ENCODE measurements around the gene PEX6. TPM values are rescaled to one million over a fixed set of nuclear protein-coding genes. Genes with fewer than 3 reads are reported as not detected.

PEX6 gene
- total RNA-seq, 4 donors from 2014 or later: 17.2 to 50.0 (median 33.2) TPM

- WGBS, 2 donors (ENCODE audit: low coverage in 1 of 2): 79% methylated on average over 7 of the region's 7 CpGs; no CpG with 5 or more reads in 1 of the 2 donors
- H3K4me3 ChIP-seq: no peak overlapping the region
- no peak for DNase-seq
- H3K27me3 ChIP-seq: no peaks in the 10 kb centered on the region
- no peak overlapping the region for H3K27ac ChIP-seq
- intact Hi-C loops (cut with DNase I; ENCODE audit: low total_unique reads): no loop called here
- peaks cover 10 to 29% (median 12%) of the 10 kb centered on the region in 4 donors for H3K4me1 ChIP-seq
- H3K9me3 ChIP-seq: no peaks in the 10 kb centered on the region
- TF ChIP-seq POLR2AphosphoS5 (IDR thresholded peaks at IDR 0.05): no peak
- no peak for TF ChIP-seq POLR2A (IDR thresholded peaks at IDR 0.05)
- no peak for TF ChIP-seq EP300 (IDR thresholded peaks at IDR 0.05; ENCODE audit: low read depth)
- TF ChIP-seq, protein P1, sequence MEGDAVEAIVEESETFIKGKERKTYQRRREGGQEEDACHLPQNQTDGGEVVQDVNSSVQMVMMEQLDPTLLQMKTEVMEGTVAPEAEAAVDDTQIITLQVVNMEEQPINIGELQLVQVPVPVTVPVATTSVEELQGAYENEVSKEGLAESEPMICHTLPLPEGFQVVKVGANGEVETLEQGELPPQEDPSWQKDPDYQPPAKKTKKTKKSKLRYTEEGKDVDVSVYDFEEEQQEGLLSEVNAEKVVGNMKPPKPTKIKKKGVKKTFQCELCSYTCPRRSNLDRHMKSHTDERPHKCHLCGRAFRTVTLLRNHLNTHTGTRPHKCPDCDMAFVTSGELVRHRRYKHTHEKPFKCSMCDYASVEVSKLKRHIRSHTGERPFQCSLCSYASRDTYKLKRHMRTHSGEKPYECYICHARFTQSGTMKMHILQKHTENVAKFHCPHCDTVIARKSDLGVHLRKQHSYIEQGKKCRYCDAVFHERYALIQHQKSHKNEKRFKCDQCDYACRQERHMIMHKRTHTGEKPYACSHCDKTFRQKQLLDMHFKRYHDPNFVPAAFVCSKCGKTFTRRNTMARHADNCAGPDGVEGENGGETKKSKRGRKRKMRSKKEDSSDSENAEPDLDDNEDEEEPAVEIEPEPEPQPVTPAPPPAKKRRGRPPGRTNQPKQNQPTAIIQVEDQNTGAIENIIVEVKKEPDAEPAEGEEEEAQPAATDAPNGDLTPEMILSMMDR (IDR thresholded peaks at IDR 0.05): no peak
- H3K36me3 ChIP-seq: peaks cover 0 to 30% (median 9%) of the 10 kb centered on the region in 4 donors
- in situ Hi-C loops (cut with MboI; ENCODE audit: low pct_ligation_motif_present in 1 of 4, low pct_unique_long_range_greater_than_20kb in 1 of 4, low sequenced_read_pairs in 3 of 4): no loop called here
Measured at GRCh38 chr6:42935322-42935721, 43.7 kb downstream of the PEX6 start.

GRCh38 chr6:42933205-42933604, 45.8 kb downstream of the PEX6 start:
- H3K36me3 ChIP-seq: peaks cover 0 to 30% (median 9%) of the 10 kb centered on the region in 4 donors
- TF ChIP-seq POLR2AphosphoS5 (IDR thresholded peaks at IDR 0.05) (no peak), POLR2A (IDR thresholded peaks at IDR 0.05) (no peak), EP300 (IDR thresholded peaks at IDR 0.05; ENCODE audit: low read depth) (no peak)
- TF ChIP-seq, protein P1 (IDR thresholded peaks at IDR 0.05): no peak
- H3K9me3 ChIP-seq: no peaks in the 10 kb centered on the region
- in situ Hi-C loops (cut with MboI; ENCODE audit: low pct_ligation_motif_present in 1 of 4, low pct_unique_long_range_greater_than_20kb in 1 of 4, low sequenced_read_pairs in 3 of 4) (no loop called here), intact Hi-C loops (cut with DNase I; ENCODE audit: low total_unique reads) (no loop called here)
- H3K27me3 ChIP-seq: no peaks in the 10 kb centered on the region
- 53 to 86% methylated on average over 1 to 3 of the region's 3 CpGs for WGBS, 2 donors (ENCODE audit: low coverage in 1 of 2)
- H3K4me1 ChIP-seq: peaks cover 16 to 41% (median 22%) of the 10 kb centered on the region in 4 donors
- no peak overlapping the region for H3K4me3 ChIP-seq
- H3K27ac ChIP-seq: no peak overlapping the region
- DNase-seq: no peak

- Histone ChIP-seq H3K9me3 (no peaks in the 10 kb centered on the region), H3K27ac (no peak overlapping the region), H3K4me1 (peaks cover 16 to 45% (median 22%) of the 10 kb centered on the region in 4 donors), H3K36me3 (peaks cover 0 to 26% (median 5%) of the 10 kb centered on the region in 4 donors), H3K27me3 (no peaks in the 10 kb centered on the region), H3K4me3 (no peak overlapping the region)
- intact Hi-C loops (cut with DNase I; ENCODE audit: low total_unique reads) (no loop called here), in situ Hi-C loops (cut with MboI; ENCODE audit: low pct_ligation_motif_present in 1 of 4, low pct_unique_long_range_greater_than_20kb in 1 of 4, low sequenced_read_pairs in 3 of 4) (no loop called here)
- no peak for DNase-seq
- TF ChIP-seq EP300 (IDR thresholded peaks at IDR 0.05; ENCODE audit: low read depth): no peak
- TF ChIP-seq POLR2A (IDR thresholded peaks at IDR 0.05): no peak
- TF ChIP-seq, protein P1 (IDR thresholded peaks at IDR 0.05): no peak
- TF ChIP-seq POLR2AphosphoS5 (IDR thresholded peaks at IDR 0.05): no peak
- 75 to 86% methylated on average over 2 to 3 of the region's 3 CpGs for WGBS, 2 donors (ENCODE audit: low coverage in 1 of 2)
Measured at GRCh38 chr6:42932412-42932811, 46.6 kb downstream of the PEX6 start.

DNA sequence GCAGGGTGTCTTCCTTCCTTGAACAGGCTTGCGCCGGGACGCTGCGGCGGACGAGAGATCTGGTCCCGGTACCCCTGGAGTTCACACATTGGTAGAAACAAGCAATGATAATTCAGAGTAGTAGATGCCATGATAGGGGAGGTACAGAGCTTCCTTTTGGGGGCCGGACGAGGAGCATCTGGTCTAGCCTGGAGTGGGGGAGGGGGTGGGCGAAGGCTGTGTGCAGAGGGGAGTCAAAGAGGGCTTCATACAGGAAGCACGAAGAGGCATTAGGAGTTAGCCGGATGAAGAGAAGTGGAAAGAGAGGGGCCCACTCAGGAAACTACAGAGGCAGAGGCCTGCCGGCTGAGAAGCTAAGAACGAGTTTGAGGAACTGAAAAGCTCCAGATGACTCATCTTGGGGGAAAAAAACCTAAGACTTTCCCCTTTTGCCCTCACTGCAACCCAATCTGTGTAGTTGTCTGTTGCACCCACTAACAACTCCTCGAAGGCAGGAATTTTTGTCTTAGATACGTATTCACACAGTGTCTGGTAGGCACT, 49.1 kb downstream of the PEX6 start:
- 0 to 1% methylated on average over 14 to 16 of the region's 16 CpGs for WGBS, 2 donors (ENCODE audit: low coverage in 1 of 2)
- peaks cover 0 to 8% (median 0%) of the 10 kb centered on the region in 4 donors for H3K36me3 ChIP-seq

More for the DNA sequence above, 49.1 kb downstream of the PEX6 start:
- H3K9me3 ChIP-seq: no peaks in the 10 kb centered on the region
- peak overlapping the region; percentile 53 to 69 (median 63) for H3K4me3 ChIP-seq
- peaks cover 16 to 45% (median 22%) of the 10 kb centered on the region in 4 donors for H3K4me1 ChIP-seq
- TF ChIP-seq POLR2AphosphoS5 (IDR thresholded peaks at IDR 0.05) (peak in 1 of 3 donors; percentile 23), EP300 (IDR thresholded peaks at IDR 0.05; ENCODE audit: low read depth) (no peak), POLR2A (IDR thresholded peaks at IDR 0.05) (no peak)
- TF ChIP-seq, protein P1 (IDR thresholded peaks at IDR 0.05): no peak
- intact Hi-C loops (cut with DNase I; ENCODE audit: low total_unique reads): loop anchor here (1.0 kb wide), 1 partner anchor 54 kb away; the partner anchor contains the start of gene PPP2R5D
- in situ Hi-C loops (cut with MboI; ENCODE audit: low pct_ligation_motif_present in 1 of 4, low pct_unique_long_range_greater_than_20kb in 1 of 4, low sequenced_read_pairs in 3 of 4): no loop called here
- peaks cover 3% of the 10 kb centered on the region for H3K27me3 ChIP-seq
- peak overlapping the region; percentile 90 to 94 (median 90) for H3K27ac ChIP-seq
- peak; percentile 48 for DNase-seq
